GM12878 (cell line): ENCODE data around the gene EAF2. TPM values are rescaled to one million over a fixed set of nuclear protein-coding genes. Genes with fewer than 3 reads are reported as not detected.

Experiments used
- ATAC-seq: fragments of 200-7000 bp; cut with Tn5 transposase; 3 replicates; pipeline ENCODE4 v1.9.1; 2020; ENCODE audit warnings: mild to moderate bottlenecking, moderate library complexity
- BruUV-seq: library from RNA; stranded (reverse); fragments of 400-500 nt; replicated peaks from 2 replicates; lab custom pipeline; 2021; lab: Mats Ljungman, UMichigan
- CTCF ChIA-PET: fragments of 300-600 bp; sonication (Branson Sonifier 250); formaldehyde crosslinking; extraction: SDS; loops from one replicate; lab custom pipeline; 2021; ENCODE audit warnings: inconsistent platforms; lab: Yijun Ruan, JAX
- POLR2A ChIA-PET: fragments of 350-600 bp; formaldehyde crosslinking; extraction: SDS; loops from one replicate; lab custom pipeline; 2021; ENCODE audit warnings: inconsistent platforms; lab: Charles Lee
- RAD21 ChIA-PET: fragments of 300-600 bp; sonication (Branson Sonifier 250); formaldehyde crosslinking; loops from one replicate; lab custom pipeline; 2023; ENCODE audit warnings: antibody characterized with exemption; ENCODE audit not compliant: unreplicated experiment; lab: Charles Lee
- SMC1A ChIA-PET: fragments of 300-600 bp; sonication (Branson Sonifier 250); formaldehyde crosslinking; loops from one replicate; lab custom pipeline; 2023; ENCODE audit not compliant: unreplicated experiment, uncharacterized antibody; lab: Charles Lee
- DNase-seq: peaks from one replicate; pipeline ENCODE4 v3.0.0-alpha.2; 2011; ENCODE audit warnings: low read depth, low spot score
- FAIRE-seq: peaks from 3 replicates; lab custom pipeline; 2011; peaks lifted over from hg19 to GRCh38; lab: Jason Lieb, UNC
- H2AFZ ChIP-seq: 2 replicates; pipeline ENCODE4 v1.6.0; 2011; ENCODE audit warnings: low read depth, low read length, control low read depth; ENCODE audit not compliant: control insufficient read depth
- H3K27ac ChIP-seq: 2 replicates; pipeline ENCODE4 v1.5.1; 2011; ENCODE audit warnings: control low read depth; ENCODE audit not compliant: control insufficient read depth, insufficient read depth
- H3K27me3 ChIP-seq, 2 experiments: replicated peaks in 1 of 2; 2 replicates each; pipeline versions ENCODE4 v1.6.0 to v1.6.1; 2011; ENCODE audit warnings: low read length in 1 of 2; ENCODE audit not compliant: control insufficient read depth in 2 of 2, insufficient read depth in 2 of 2
- H3K36me3 ChIP-seq, 2 experiments: 2 replicates each; pipeline ENCODE4 v1.5.1; 2011; ENCODE audit warnings: low read length in 1 of 2; ENCODE audit not compliant: control insufficient read depth in 2 of 2, insufficient read depth in 2 of 2
- H3K4me1 ChIP-seq: 2 replicates; pipeline ENCODE4 v1.6.1; 2011; ENCODE audit warnings: mild to moderate bottlenecking, low read length, moderate library complexity, mixed read lengths; ENCODE audit not compliant: control insufficient read depth, insufficient read depth
- H3K4me2 ChIP-seq: 2 replicates; pipeline ENCODE4 v1.6.0; 2011; ENCODE audit warnings: control low read depth; ENCODE audit not compliant: control insufficient read depth, insufficient read depth
- H3K4me3 ChIP-seq: fragments of 200-600 bp; sonication (generic); 2 replicates; pipeline ENCODE4 v1.5.1; 2016
- H3K79me2 ChIP-seq: 2 replicates; pipeline ENCODE4 v1.6.0; 2011; ENCODE audit warnings: low read length; ENCODE audit not compliant: control insufficient read depth, insufficient read depth
- H3K9ac ChIP-seq: 2 replicates; pipeline ENCODE4 v1.8.0; 2011; ENCODE audit warnings: low read length, control low read depth, mixed read lengths; ENCODE audit not compliant: control insufficient read depth, insufficient read depth
- H3K9me3 ChIP-seq: replicated peaks from 3 replicates; pipeline ENCODE4 v1.5.1; 2011; ENCODE audit warnings: mild to moderate bottlenecking, low read length; ENCODE audit not compliant: control insufficient read depth, insufficient read depth
- H4K20me1 ChIP-seq: 2 replicates; pipeline ENCODE4 v1.6.0; 2011; ENCODE audit not compliant: control insufficient read depth, insufficient read depth
- ATF7 ChIP-seq: fragments of 450-650 bp; IDR thresholded peaks from 2 replicates; pipeline ENCODE4 v1.6.1; 2016; ENCODE audit warnings: low read depth, mild to moderate bottlenecking
- CBX3 ChIP-seq: fragments of 200-600 bp; sonication (generic); IDR thresholded peaks from 2 replicates; pipeline ENCODE4 v1.6.1; 2016; ENCODE audit warnings: low read depth, borderline replicate concordance
- CHD4 ChIP-seq: fragments of 200-600 bp; sonication (generic); IDR thresholded peaks from 2 replicates; pipeline ENCODE4 v1.6.1; 2016; ENCODE audit warnings: mild to moderate bottlenecking
- DPF2 ChIP-seq: fragments of 450-650 bp; IDR thresholded peaks from 2 replicates; pipeline ENCODE4 v1.6.1; 2017; ENCODE audit warnings: mild to moderate bottlenecking
- HDGF ChIP-seq: fragments of 450-650 bp; IDR thresholded peaks from 2 replicates; pipeline ENCODE4 v1.6.1; 2016; ENCODE audit warnings: antibody characterized with exemption
- IKZF1 ChIP-seq: fragments of 450-650 bp; conservative IDR thresholded peaks from 2 replicates; pipeline ENCODE4 v1.6.1; 2017; ENCODE audit warnings: antibody characterized with exemption, mild to moderate bottlenecking
- JUND ChIP-seq: IDR thresholded peaks from 2 replicates; pipeline ENCODE4 v1.6.1; 2012; ENCODE audit warnings: low read depth, mild to moderate bottlenecking, low read length, improper control_type of control experiment, moderate library complexity
- KLF5 ChIP-seq: fragments of 450-650 bp; IDR thresholded peaks from 2 replicates; pipeline ENCODE4 v1.6.1; 2014; ENCODE audit warnings: mild to moderate bottlenecking; ENCODE audit not compliant: partially characterized antibody
- NR2C2 ChIP-seq: IDR thresholded peaks from 2 replicates; pipeline ENCODE4 v1.6.1; 2011; ENCODE audit warnings: borderline replicate concordance, low read depth; ENCODE audit not compliant: control insufficient read depth, insufficient read length
- RB1 ChIP-seq: fragments of 450-650 bp; formaldehyde crosslinking; IDR thresholded peaks from 2 replicates; pipeline ENCODE4 v1.6.1; 2017; ENCODE audit warnings: mild to moderate bottlenecking, borderline replicate concordance
- SMAD1 ChIP-seq: fragments of 450-650 bp; IDR thresholded peaks from 2 replicates; pipeline ENCODE4 v1.6.1; 2018; ENCODE audit warnings: mild to moderate bottlenecking, low read depth; ENCODE audit not compliant: partially characterized antibody
- SP1 ChIP-seq: IDR thresholded peaks from one replicate; pipeline ENCODE4 v1.6.1; 2011; ENCODE audit warnings: low read depth, low read length
- WRNIP1 ChIP-seq: IDR thresholded peaks from 2 replicates; pipeline ENCODE4 v1.6.1; 2011; ENCODE audit warnings: low read depth, low read length, improper control_type of control experiment, borderline replicate concordance
- YY1 ChIP-seq: IDR thresholded peaks from 2 replicates; pipeline ENCODE4 v1.6.1; 2011; ENCODE audit warnings: low read depth, mild to moderate bottlenecking, low read length
- ZBTB40 ChIP-seq: fragments of 450-650 bp; IDR thresholded peaks from 2 replicates; pipeline ENCODE4 v1.6.1; 2016; ENCODE audit warnings: mild to moderate bottlenecking, moderate library complexity, borderline replicate concordance
- WGBS: methylation state at CpG from one replicate; pipeline ENCODE4 v1.1.6; 2016; ENCODE audit warnings: low lambda C conversion rate; ENCODE audit not compliant: insufficient replicate concordance, insufficient coverage; ENCODE audit errors: missing lambda C conversion rate; 5-methylcytosine and 5-hydroxymethylcytosine counted together
- in situ Hi-C: fragments of 300-500 bp; cut with MboI; formaldehyde crosslinking; loops from 9 replicates; pipeline ENCODE4 v1.14.3; 2018; ENCODE audit warnings: mixed read lengths
- intact Hi-C: fragments of 100-400 bp; cut with micrococcal nuclease; formaldehyde crosslinking; loops from one replicate; pipeline ENCODE4 v1.14.2; 2022; ENCODE audit not compliant: unreplicated experiment
- polyA plus RNA-seq, 11 experiments: library from polyadenylated mRNA; depleted of rRNA in 4 of 11; unstranded in 6 of 11; stranded (reverse) in 5 of 11; fragments of >200 nt; fragmentation: Nextera tagmentation in 4 of 11; fragmentation: Illumina TruSeq in 1 of 11; extraction: Ambion mirVana in 4 of 11; extraction: Trizol in 1 of 11; gene quantifications; 1 replicate in 1 of 11; 2 replicates in 10 of 11; pipeline versions ENCODE4 v1.2.1 to v1.2.3, GENCODE V29; 2011 to 2016; ENCODE audit warnings: inconsistent platforms in 2 of 11, missing spikeins in 2 of 11, low read depth in 1 of 11
- total RNA-seq, 4 experiments: library from RNA; depleted of rRNA in 3 of 4; stranded (reverse); fragments of >200 nt in 3 of 4; fragmentation: Illumina TruSeq in 1 of 4; extraction: Trizol in 1 of 4; gene quantifications; 2 replicates each; pipeline versions ENCODE4 v1.2.1 to v1.2.3, GENCODE V29; 2013 to 2021
- TF ChIP-seq, protein P1 (sequence below): IDR thresholded peaks from 2 replicates; pipeline ENCODE4 v1.6.1; 2012; ENCODE audit warnings: low read length, inconsistent platforms
- TF ChIP-seq, protein P2 (sequence below): fragments of 450-650 bp; IDR thresholded peaks from 2 replicates; pipeline ENCODE4 v1.6.1; 2017; ENCODE audit warnings: mild to moderate bottlenecking
- TF ChIP-seq, protein P3 (sequence below): IDR thresholded peaks from 2 replicates; pipeline ENCODE4 v1.6.1; 2012; ENCODE audit warnings: low read depth, low read length, improper control_type of control experiment

EAF2 gene
- total and polyA plus RNA-seq, 10 of the 15 experiments (the other 5 are each of a cell fraction or from before 2014, with no cell fraction given), result 47.3 to 193 (median 72.2) TPM

- ChIA-PET SMC1A (interaction anchor here (0.8 to 2.8 kb wide), 3 partner anchors 16 to 181 kb away, joined by 3 to 17 read pairs (median 4); no protein-coding TSS in a partner anchor), POLR2A (interaction anchor here (0.5 to 1.3 kb wide), 2 partner anchors 10 to 57 kb away, joined by 3 to 4 read pairs; partner anchors contain the start of genes EAF2 and IQCB1)
- Histone ChIP-seq H3K27me3 (no peaks in the 10 kb centered on the region), H3K27ac (no peak overlapping the region), H3K4me2 (no peak overlapping the region), H4K20me1 (no peaks in the 10 kb centered on the region), H3K4me1 (no peaks in the 10 kb centered on the region), H3K4me3 (no peak overlapping the region)
- intact Hi-C loops (no loop called here), in situ Hi-C loops (no loop called here)
- DNase-seq, result no peak
- TF ChIP-seq DPF2 (no peak), RB1 (no peak), CHD4 (no peak), CBX3 (no peak), WRNIP1 (no peak), KLF5 (no peak), SMAD1 (no peak), YY1 (no peak), ZBTB40 (no peak), SP1 (no peak), HDGF (no peak), NR2C2 (no peak), IKZF1 (no peak), JUND (no peak), ATF7 (no peak)
- TF ChIP-seq, protein P1, sequence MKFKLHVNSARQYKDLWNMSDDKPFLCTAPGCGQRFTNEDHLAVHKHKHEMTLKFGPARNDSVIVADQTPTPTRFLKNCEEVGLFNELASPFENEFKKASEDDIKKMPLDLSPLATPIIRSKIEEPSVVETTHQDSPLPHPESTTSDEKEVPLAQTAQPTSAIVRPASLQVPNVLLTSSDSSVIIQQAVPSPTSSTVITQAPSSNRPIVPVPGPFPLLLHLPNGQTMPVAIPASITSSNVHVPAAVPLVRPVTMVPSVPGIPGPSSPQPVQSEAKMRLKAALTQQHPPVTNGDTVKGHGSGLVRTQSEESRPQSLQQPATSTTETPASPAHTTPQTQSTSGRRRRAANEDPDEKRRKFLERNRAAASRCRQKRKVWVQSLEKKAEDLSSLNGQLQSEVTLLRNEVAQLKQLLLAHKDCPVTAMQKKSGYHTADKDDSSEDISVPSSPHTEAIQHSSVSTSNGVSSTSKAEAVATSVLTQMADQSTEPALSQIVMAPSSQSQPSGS, result no peak
- TF ChIP-seq, protein P2, sequence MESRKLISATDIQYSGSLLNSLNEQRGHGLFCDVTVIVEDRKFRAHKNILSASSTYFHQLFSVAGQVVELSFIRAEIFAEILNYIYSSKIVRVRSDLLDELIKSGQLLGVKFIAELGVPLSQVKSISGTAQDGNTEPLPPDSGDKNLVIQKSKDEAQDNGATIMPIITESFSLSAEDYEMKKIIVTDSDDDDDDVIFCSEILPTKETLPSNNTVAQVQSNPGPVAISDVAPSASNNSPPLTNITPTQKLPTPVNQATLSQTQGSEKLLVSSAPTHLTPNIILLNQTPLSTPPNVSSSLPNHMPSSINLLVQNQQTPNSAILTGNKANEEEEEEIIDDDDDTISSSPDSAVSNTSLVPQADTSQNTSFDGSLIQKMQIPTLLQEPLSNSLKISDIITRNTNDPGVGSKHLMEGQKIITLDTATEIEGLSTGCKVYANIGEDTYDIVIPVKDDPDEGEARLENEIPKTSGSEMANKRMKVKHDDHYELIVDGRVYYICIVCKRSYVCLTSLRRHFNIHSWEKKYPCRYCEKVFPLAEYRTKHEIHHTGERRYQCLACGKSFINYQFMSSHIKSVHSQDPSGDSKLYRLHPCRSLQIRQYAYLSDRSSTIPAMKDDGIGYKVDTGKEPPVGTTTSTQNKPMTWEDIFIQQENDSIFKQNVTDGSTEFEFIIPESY, result no peak
- TF ChIP-seq, protein P3, sequence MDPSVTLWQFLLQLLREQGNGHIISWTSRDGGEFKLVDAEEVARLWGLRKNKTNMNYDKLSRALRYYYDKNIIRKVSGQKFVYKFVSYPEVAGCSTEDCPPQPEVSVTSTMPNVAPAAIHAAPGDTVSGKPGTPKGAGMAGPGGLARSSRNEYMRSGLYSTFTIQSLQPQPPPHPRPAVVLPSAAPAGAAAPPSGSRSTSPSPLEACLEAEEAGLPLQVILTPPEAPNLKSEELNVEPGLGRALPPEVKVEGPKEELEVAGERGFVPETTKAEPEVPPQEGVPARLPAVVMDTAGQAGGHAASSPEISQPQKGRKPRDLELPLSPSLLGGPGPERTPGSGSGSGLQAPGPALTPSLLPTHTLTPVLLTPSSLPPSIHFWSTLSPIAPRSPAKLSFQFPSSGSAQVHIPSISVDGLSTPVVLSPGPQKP, result no peak
- TF ChIP-seq, all 136 proteins: peak for 0
- FAIRE-seq (no peak), ATAC-seq (no peak)
- WGBS, result 99% methylated on average over 7 of the region's 7 CpGs
- Histone ChIP-seq H3K9me3 (no peaks in the 10 kb centered on the region; the same call in 1 of the 3 replicates), H3K36me3 (peaks cover 0 to 3% of the 10 kb centered on the region in 2 experiments; a peak in 1 of 4 replicates), H3K9ac (no peak overlapping the region), H2AFZ (no peak overlapping the region), H3K79me2 (peaks cover 4% of the 10 kb centered on the region)
- ChIA-PET CTCF (interaction anchor here (0.5 kb wide), 1 partner anchor 755 kb away, joined by 4 read pairs; no protein-coding TSS in a partner anchor), RAD21 (no interaction called here)
- no TSS peak for BruUV-seq
Measured at GRCh38 chr3:121844892-121845291, 9.9 kb downstream of the EAF2 start.
